GM10266 (cell line): ENCODE measurements around the gene STS.

ENCODE experiments used
- DNase-seq: peaks from one replicate; pipeline ENCODE4 v3.0.0; 2012; ENCODE audit errors: extremely low spot score
- CTCF ChIP-seq: IDR thresholded peaks from 2 replicates; pipeline ENCODE4 v1.5.1; 2012; ENCODE audit warnings: mild to moderate bottlenecking, low read depth; ENCODE audit not compliant: control insufficient read depth, insufficient read depth; ENCODE audit errors: missing control alignments

The STS gene

GRCh38 chrX:7143076-7143475, 4.4 kb upstream of the STS start:
- no peak for DNase-seq
- no peak for TF ChIP-seq CTCF

- TF ChIP-seq CTCF: no peak
- no peak for DNase-seq
Measured at GRCh38 chrX:7143941-7144525, 3.5 kb upstream of the STS start.

- DNase-seq: no peak
- TF ChIP-seq CTCF: no peak
Measured at GRCh38 chrX:7145454-7145853, 2.1 kb upstream of the STS start.

- no peak for DNase-seq
- no peak for TF ChIP-seq CTCF
Measured at GRCh38 chrX:7146020-7146702, 1.4 kb upstream of the STS start.

- TF ChIP-seq CTCF: no peak
- DNase-seq: peak; percentile 14
Measured at GRCh38 chrX:7146703-7147412, 654 bp upstream of the STS start.

GRCh38 chrX:7147978-7148854, 704 bp downstream of the STS start, which contains the start of gene PUDP:
PUDP (minus strand) TSS chrX:7148153; CDS start chrX:7148113, 40 bp downstream.
- DNase-seq: peak; percentile 91
- TF ChIP-seq CTCF: no peak
